ENCODE measurements around the gene MYH11.

DNA sequence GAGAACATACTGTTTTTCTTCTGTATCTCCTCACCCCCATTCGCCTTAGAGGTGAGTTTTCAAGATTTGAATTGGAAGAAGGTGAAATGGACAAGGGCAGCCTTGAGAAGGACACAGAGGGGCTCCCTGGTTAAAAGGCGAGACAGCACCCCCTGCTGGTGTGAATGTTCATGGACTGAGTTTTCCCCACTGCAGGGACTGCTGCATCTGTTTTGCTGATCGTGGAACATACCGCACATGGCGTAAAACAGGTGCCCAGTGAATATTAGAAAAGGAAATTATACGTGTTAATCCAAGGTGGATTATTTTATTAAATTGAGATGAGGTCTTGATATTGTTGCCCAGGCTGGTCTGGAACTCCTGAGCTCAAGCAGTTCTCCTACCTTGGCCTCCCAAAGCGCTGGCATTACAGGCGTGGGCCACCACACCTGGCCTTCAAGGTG, 152.3 kb downstream of the MYH11 start:
- TF ChIP-seq CTCF (IDR thresholded peaks at IDR 0.05; ENCODE audit: low read depth, low read length) (peak; percentile 89), EZH2phosphoT487 (IDR thresholded peaks at IDR 0.05; ENCODE audit: low read depth) (no peak)
